HK-2 (cell line): ENCODE measurements around the gene RNF126.
"Not testable (repeated sequence)": the region's sequence is repeated elsewhere in the genome, so short reads cannot be mapped to it uniquely, and the experiment has no call there.

Source experiments
- DNase-seq: peaks from one replicate; pipeline ENCODE4 v3.0.0-alpha.2; 2018; ENCODE audit not compliant: unreplicated experiment

The RNF126 gene

DNA sequence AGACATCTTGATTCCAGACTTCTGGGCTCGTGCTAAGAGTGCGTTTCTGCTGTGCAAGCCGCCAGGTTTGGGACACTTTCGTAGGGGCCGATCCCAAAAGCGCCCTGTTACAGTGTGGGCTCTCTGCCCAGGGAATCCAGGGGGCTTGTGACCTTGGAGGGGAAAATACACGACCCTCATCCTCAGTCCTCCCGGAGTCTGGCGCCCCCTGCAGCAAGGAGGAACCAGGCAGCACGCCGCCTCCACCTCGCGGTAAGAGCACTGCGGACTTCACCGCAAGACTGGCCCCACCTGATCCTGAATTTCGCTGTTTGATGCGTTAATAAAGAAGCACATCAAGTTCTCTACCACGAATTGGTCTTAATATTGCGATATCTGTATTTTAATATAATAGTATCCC lies 34.8 kb downstream of the RNF126 start:
- no peak for DNase-seq

DNA sequence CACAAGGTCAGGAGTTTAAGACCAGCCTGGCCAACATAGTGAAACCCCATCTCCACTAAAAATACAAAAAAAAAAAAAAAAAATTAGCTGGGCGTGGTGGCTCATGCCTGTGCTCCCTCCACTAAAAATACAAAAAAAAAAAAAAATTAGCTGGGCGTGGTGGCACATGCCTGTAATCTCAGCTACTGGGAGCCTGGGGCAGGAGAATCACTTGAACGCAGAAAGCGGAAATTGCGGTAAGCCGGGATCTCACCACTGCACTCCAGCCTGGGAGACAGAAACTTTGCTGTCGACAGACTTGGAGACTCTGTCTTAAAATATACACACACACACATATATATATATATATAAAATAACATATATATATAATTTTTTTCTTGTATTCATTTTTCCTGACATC lies 36.4 kb downstream of the RNF126 start:
- not testable (repeated sequence) for DNase-seq

DNA sequence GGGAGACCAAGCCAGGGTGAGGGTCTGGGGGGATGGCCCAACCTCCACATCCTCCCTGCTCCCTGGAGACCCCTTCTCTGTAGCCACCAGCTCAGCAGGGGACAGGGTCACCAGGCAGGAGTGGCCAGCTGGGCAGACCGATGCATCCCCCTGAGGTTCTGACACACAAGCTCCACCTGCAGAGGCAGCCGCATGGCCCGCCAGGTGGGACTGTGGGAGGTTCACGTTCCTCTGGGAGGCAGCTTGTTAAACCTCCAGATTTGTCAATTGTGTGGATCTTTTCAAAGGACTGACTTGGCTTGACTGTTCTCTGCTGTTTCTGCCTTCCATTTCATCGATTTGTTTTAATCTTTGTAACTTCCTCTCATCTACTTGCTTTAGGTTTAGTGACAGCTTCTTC lies 37.8 kb downstream of the RNF126 start:
- DNase-seq: no peak

DNA sequence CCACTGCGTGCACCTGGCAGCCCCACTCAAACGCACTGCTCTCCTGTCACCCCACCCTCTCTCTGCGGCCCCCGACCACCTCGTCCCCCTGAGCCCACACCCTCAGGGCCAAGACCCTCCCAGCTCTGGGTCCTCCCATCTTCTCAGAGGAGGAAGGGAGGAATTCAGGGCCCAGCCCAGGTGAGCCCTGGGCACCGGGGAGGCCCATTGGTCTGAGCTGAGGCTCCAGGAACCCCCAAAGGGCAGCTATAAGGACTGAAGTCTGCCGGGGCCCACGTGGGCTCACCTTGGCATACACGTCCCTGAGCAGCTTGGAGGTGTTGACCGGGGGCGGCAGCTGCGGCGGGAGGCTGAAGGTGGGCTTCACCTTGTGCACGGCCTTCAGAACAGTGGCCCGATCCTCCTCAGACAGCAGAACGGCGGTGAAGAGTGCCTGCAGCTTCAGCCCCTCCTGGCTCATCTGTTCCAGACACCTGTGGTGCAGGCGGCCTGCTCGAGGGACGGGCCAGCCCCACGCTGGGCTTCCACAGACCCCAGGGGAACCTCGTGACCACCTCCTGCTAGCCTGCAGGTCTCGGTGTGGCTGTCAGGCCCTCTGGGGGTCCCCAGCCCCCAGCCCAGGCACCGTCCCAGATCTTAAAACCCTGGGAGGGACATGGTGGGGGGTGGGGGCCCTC lies 38.4 kb downstream of the RNF126 start:
- DNase-seq: no peak

DNA sequence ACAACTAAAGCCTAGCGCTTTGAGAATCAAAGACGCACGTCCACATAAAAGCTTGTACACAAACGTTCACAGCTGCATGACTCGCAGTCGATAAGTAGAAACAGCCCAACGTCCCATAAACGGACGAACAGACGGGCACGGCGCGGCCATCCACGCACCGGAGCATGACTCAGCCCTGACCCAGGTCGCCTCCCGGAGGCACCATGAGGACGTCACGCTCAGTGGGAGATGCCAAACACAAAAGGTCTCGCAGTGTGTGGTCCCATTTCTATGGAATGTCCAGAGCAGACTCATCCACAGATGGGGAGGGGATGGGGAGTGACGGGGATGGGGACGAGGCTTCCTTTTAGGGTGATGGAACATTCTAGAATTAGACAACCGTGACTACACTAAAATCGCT lies 39.0 kb downstream of the RNF126 start:
- DNase-seq: peak; percentile 44

DNA sequence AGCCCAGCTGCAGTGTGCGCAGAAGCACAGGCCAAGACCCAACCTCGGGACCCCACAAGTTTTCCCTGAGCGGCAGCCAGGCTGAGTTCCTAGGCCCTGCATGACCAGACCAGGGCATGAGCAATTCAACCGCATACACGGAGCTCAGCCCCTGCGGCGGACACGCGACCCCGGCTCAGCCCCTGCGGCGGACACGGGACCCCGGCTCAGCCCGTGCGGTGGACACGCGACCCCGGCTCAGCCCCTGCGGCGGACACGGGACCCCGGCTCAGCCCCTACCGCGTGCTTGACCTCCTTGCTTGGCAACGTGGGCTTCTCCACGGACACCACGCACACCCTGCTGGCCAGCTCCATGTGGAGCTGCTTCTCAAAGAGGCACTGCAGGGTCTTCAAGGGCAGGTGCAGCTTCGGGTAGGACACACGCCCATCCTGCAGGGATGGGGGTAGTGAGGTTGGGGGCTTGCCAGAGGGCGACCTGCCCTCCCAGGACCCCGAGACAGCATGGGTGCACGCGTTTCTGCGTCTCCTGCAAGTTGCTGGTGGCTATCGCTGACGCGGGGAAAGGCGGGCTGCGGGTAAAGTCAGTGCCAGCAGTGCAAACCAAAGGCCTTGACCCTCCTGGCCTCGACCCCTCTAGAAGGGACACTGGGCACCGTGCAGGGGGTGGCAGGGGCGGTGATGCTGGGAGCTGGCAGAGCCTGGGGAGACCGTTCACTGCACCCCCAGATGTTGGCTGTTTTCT lies 39.7 kb downstream of the RNF126 start:
- DNase-seq: no peak

DNA sequence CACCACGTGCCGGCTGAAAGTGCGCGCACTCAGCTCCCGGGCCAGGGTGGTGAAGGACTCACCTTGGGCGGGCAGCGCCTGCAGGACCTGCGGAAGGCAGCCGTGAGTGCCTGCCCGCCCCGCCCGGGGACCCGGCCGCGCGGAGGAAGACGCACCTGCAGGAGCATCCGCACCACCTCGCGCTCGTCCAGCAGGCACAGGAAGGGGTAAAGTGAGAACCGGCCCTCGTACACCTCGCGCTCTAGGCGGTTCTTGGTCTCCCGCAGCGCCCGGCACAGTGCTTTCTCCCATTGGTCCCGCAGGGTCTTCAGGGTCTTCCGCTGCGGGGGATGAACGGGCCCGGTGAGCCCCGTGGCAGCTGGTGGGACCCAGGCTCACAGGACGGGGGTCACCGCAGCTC lies 40.3 kb downstream of the RNF126 start:
- DNase-seq: no peak

DNA sequence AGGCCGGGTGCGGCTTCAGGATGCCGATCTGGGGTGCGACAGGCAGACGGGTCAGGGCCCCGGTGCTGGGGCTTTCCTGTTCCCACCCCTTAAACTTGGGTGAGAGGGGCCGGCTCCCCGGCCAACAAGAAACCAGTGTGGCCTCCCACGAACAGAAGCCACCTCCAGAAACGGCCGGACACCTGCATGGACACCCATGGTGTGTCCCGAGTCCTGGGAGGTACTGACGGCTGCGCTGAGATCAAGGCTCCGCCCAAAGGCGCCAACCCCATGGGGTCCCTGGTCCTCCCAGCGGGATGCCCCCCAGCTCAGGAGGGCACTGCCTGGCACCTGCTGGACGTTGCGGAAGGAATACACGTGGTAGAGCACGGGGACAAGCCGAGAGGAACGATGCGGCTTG lies 41.2 kb downstream of the RNF126 start:
- no peak for DNase-seq

DNA sequence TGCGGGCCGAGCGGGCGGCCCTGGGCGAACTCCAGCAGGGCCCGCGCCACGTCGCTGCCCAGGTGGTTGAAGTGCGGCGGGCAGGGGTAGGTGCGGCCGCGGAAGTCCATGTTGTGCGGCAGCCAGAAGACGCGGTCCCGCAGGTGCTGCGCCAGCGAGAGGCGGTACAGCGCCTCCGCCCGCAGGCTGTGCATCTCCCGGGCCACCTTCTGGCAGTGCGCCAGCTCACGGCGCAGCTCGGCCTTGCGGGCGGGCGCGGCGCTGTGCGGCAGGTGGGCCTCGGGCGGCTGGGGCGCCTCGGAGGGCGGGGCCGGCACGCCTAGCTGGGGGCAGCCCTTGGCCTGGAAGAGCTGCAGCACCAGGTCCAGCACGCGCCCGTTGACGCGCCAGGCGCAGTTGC lies 41.8 kb downstream of the RNF126 start:
- not testable (repeated sequence) for DNase-seq

DNA sequence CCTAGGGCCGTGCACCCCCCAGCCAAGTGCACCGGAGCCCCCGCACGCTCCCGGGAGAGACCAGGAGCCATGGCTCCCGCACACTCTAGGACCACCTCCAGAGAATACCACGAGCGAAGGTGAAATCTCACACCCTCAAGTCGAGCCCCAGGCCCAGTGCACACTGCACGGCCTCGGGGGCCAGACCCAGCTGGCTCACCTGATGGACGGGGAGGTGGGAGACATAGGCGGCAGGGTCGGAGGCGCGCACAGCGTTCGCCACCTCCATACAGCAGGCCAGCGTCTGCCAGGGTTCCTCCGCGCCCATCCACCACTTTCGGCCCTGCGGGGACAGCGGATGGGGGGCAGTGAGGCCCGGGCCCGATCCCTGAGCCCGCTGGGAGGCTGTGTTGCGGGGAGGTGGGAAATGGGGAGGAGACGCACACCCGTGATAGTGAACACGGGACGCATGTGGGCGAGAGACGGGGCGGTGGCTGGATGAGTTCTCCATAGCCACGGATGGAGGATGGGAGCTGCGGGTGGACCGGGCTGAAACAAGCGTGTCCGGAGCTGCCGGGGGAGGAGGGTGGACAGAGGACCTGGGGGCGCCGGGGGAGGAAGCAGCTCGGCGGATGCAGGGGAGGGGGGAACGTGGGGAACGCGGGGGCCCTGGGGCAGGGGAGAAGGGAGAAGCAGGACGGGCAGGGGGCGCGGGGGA lies 42.7 kb downstream of the RNF126 start:
- no peak for DNase-seq

DNA sequence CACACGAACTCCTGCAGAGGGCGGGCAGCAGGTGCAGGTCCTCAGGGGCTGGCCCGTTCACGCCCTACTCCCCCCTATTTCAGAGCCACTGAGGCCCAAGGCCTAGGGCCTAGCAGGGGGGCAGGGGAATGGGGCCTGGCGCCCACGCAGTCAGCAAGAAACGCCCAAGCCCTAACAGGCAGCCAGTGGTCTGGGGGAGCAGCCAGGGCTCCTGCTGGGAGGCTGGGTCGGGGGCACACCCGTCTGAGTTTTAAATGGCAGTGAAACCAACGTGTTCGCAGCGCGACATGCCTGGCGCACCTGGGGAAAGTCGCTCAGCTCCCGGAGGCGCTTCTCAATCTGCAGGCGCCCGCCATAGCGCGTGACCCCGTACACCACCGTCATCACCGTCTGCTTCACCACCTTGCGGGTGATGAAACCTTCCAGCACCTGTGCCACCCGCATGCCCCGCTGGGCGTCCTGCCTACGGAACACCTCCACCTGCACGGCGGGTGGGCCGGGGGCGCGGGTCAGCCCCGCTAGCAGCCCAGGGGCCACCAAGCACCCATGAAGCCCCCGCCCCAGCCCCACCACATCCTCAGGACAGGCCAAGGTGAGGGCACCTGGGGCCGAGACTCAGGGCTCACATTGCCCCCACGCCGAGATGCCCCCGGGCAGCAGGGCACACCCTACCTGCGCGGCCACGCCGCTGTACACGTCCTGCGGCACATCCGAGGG lies 43.6 kb downstream of the RNF126 start:
- DNase-seq: no peak

DNA sequence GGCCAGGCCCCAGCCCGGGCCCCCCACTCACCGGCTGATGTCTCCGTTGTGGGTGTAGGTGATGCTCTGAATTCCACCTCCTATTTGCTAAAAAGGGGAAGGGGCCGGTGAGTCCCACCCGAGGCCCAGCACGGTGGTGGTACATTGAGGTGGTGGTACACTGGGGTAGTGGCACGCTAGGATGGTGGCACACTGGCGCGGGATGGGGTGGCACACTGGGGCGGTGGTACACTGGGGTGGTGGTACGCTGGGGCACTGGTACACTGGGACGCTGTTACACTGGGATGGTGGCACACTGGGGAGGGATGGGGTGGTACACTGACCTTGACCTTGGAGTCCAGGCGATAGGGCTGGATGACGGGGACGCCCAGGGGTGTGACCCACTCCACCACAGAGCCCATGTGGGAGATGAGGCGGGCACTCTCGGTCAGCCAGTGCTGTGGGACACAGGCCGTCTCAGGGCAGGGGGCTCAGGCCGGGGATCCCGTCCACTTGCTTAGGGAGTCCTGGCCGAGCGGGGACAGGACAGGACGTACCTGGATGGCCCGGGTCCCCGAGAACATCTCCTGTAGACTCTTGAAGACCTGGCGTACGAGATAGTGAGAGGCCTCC lies 44.2 kb downstream of the RNF126 start:
- DNase-seq: no peak

DNA sequence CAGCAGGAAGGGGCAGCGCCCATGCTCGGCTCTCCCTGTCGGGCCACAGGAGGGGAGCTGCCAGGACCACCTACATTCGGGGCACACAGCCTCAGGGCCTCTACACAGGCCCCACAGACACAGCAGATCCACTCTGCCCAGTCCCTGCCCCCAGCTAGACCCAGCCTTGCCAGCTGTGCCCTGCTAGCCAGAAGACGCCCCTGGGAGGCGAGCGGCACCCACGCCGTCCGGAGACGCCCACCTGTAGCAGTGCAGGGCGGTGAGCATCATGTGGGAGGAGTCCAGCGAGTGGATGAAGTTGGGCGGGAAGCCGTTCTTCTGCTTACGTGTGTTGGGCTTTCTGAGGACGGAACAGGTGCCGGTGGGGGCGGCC lies 44.8 kb downstream of the RNF126 start:
- no peak for DNase-seq

DNA sequence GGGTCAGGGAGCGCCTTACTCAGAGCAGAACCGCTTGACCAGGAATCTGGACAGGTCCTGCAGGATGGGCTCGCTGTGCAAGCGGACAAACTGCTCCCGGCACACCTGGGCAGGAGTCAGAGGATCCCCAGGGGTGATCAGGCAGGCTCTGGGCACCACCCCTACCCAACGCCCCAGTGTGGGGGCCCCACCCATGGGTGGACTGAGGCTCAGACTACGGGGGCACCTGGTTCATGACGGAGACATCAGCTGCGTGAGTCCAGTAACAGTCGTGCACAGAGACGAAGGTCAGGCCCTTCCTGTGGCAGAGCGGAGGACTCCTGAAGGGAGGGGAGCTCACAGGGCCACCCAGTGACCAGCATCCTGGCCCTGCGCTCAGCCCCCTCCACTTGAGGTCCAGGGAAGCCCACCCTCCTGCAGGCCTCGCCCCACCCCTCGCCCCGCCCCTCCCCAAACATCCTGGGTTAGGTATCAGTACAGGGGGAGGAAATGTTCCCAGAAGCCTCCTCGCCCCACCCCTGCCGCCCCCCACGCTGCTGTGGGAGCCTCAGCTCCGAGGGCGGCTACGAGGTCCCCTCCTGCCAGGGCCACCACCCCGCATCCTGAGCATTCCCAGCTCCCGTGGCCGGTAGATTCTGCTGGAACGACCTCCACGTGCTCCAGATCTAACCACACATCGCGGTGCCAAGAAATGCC lies 45.3 kb downstream of the RNF126 start:
- DNase-seq: no peak

DNA sequence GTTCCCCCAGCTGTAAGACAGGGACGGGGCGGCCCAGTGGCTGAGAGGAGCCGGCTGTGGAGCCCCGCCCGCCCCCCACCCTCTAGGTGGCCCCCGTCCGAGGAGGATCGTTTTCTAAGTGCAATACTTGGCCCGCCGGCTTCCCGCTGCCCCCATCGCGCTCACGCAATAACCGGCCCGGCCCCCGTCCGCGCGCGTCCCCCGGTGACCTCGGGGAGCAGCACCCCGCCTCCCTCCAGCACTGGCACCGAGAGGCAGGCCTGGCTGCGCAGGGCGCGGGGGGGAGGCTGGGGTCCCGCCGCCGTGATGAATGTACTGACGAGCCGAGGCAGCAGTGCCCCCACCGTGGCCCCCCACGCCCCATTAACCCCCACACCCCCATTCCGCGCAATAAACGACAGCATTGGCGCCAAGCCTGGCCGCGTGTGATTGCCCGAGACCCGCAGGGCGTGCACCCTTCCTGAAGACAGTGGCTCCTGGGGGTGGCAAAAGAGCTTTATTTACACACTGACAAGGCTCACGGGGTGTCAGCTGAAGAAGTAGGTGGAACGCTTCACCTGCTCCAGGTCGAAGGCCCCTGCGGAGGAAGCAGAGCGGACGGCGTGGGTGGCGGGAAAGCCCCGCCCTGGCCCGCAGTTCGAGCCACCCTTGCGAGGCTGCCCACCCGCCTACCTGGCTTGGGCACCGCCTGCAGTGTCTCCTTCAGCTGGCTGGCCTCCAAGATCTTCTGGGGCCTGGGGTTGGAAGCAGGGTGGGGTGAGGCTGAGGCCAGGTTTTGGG lies 46.1 kb downstream of the RNF126 start:
- no peak for DNase-seq

DNA sequence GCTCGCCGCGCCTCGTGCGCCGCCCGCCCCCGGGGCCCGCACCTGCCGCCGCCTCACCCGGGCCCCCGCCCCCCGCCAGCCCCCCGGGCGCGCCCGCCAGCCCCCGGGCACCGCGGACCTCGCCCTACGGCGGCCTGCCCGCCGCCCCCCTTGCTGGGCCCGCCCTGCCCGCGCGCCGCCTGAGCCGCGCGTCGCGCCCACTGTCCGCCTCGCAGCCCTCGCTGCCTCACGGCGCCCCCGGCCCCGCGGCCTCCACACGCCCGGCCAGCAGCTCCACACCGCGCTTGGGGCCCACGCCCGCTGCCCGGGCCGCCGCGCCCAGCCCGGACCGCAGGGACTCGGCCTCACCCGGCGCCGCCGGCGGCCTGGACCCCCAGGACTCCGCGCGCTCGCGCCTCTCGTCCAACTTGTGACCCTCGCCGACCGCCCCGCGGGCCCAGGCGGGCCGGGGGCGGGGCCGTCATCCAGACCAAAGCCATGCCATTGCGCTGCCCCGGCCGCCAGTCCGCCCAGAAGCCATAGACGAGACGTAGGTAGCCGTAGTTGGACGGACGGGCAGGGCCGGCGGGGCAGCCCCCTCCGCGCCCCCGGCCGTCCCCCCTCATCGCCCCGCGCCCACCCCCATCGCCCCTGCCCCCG lies 46.8 kb downstream of the RNF126 start:
- no peak for DNase-seq

DNA sequence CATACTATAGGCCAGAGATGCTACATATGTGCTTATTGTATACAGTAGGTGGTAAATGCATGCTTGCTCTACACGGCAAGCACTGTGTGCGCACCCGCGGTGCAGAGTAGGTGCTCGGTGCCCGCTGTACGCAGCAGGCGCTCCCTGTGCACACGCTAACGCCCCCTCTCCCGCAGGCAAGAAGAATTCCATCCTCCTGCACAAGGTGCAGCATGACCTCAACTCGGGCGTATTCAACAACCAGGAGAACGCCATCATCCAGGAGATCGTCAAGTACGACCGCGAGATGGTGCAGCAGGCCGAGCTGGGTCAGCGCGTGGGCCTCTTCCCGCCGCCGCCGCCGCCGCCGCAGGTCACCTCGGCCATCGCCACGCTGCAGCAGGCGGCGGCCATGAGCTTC lies 47.4 kb downstream of the RNF126 start:
- no peak for DNase-seq

DNA sequence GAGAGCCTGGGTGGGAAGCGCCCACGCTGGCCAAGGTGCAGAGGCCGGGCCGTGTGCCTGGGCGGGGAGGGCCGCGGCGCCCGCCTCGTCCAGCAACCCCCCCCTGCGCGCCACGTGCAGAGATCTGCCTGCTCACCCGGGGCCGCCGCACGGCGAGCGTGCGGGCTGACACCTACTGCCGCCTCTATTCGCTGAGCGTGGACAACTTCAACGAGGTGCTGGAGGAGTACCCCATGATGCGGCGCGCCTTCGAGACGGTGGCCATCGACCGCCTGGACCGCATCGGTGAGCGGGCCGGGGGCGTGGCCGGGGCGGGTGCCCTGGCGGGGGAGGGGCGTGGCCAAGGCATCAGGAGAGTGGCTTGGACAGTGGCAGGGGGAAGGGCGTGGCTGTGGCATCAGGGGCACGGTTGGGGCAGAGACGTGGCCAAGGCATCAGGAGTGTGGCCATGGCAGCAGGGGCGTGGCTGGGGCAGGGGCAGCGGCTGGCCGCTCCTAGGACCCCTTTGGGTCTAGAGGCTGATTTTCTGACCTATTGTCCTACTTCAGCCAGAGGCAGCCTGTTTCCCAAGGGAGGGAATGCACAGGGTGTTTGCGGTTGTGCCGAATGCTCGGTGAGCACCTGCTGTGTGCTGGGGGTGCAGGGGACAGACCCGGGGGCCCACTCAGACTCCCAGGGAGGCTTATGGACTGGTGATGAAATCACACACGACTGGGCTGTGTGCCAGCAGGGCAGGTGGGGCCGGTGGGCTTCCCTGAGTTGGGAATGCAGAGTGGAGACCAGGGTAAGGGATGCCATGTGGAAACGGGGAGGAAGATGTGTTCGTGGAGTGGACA lies 49.1 kb downstream of the RNF126 start:
- DNase-seq: no peak

DNA sequence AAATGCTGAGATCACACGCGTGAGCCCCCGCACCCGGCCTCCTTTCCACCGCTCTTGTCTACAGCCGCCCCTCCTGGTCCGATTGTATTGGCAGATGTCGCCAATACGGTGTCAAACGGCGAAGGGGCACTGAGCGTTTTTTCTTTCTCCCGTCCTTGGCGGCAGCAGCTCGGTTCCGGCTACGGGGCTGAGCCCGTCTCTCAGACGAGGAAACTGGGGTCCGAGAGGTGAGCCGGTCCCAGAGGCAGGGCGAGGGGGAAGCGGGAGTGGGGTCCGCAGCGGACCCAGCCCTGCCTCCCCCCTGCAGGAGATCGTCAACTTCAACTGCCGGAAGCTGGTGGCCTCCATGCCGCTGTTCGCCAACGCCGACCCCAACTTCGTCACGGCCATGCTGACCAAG lies 50.1 kb downstream of the RNF126 start:
- DNase-seq: no peak
